Measurements from ENCODE around the gene ACOX3.

The ACOX3 gene

GRCh38 chr4:8372506-8372905 lies 68.0 kb downstream of the ACOX3 start:
- DNase-seq (ENCODE audit: low spot score), result no peak

DNA sequence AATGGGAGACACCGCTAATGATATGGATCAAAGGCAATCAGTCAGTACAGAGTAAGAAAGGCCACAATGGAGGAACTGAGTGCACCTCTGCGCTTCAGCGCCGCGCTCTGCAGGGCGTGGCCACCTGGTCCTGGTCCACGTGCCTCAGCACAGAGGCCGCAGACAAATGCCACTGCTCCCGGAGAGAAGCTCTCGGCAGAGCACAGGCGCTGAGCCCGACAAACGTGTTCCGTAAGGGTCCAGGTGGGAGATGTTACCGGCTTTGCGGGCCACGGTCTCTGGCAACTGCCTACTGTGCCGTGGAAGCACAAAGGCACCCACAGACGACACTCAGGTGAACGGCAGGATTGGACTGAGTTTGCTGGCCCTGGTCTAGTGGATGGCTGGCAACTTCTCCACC lies 68.9 kb downstream of the ACOX3 start:
- no peak for DNase-seq (ENCODE audit: low spot score)

DNA sequence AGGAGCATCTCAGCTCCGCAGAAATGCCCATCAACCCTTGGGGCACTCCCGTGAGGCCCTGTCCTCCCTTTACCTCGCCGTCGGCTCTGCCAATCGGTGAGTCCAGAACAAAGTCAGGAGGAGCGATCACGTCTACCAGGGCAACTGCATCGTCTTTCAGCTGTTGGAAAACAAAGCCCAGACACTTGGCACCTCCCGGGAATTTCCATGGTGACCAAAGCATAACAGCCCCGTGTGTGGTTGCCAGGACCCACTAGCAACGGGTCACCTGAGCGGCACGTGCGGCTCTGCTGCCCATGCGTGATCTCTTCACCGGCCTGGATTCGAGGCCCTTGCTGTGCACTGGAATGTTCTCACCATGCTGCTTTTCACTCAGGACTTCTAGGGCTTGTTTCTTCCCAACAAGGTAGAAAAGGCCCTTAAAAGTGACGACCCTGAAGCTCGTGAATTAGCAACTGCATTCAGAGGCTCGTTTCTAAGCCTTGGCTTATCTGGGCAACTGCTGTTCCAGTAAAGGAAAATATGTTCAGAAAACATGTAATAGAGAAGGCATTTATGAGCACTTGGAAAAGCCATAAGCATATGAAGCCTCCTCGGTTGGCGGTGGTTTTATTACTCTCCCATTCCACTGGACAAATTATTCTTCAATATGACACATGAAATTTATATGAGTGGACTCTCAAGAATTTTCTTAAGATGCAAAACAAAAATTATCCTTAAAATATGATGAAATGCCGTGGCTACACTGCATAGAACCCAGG lies 69.5 kb downstream of the ACOX3 start:
- DNase-seq (ENCODE audit: low spot score), result no peak

- DNase-seq (ENCODE audit: low spot score), result no peak
Observed at GRCh38 chr4:8370106-8370787, 70.3 kb downstream of the ACOX3 start.

DNA sequence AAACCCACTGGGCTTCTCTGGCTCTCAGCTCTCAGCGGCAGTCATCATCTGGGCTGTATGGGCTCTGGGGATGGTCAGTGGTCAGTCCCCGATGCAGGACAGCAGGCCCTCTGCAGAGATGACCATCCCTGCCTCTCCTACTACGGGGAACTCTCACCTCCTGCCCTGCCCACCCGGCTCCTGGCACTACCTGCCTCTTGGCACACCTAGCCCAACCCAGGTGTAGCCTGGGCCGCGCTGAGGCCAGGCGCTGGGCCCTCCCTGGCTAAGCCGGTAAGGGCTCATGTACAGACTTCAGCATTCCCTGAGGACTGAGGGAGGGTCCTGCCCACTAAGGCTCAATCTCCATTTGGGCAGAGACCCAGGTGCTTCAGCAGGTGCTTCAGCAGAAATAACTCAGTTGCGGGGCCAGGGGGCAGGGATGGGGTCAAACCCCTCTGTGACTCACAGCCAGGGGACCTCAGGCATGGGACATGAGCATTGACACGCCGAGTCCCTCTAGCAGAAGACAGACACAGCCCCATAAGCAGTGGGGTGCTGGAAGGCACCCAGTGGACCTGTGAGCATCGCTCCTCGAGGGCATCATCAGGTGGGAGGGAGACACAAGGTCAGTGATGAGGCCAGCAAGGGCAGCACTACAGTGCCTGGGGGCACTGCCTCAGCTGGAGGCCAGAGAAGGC lies 71.0 kb downstream of the ACOX3 start:
- DNase-seq (ENCODE audit: low spot score), result no peak

- no peak for DNase-seq (ENCODE audit: low spot score)
Observed at GRCh38 chr4:8368998-8369397, 71.5 kb downstream of the ACOX3 start.

- DNase-seq (ENCODE audit: low spot score), result no peak
Observed at GRCh38 chr4:8368061-8368481, 72.5 kb downstream of the ACOX3 start.

DNA sequence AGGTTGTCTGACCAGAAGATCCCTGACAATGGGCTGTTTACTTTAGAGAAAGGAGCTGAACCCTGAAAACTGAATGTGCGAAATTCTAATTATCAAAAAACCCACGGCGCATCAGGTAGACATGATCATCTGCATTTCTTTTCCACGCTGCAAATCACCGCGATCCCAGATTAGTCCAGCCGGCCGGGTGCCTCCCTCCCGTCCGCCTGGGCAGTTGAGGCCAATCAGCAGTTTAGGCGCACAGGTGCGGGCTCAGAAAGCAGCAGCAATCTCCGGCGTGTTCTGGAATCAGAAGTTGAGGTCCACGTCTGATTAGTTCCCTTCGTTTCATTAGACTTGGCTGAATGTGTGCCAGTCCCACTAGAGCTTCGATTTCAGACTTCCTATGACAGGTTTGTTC lies 73.9 kb downstream of the ACOX3 start:
- no peak for DNase-seq (ENCODE audit: low spot score)

DNA sequence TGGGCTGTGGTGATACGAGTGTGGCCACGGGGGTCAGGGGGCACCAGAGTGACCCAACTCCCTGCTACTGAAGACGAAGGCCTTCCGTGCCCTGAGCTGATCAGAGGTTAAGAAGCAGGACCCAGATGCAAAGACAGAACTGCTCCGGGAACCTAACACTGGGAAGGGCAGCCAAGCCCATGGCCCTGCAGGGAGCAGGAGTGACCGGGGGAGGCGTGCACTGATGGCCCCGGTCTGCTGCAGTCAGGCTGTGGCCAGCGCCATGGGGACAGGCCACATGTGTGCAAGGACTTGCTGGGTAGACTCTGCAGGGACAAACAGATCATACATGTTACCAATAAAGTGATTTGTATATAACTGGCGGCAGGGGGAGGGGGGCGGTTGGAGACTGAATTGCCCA lies 74.6 kb downstream of the ACOX3 start:
- no peak for DNase-seq (ENCODE audit: low spot score)

DNA sequence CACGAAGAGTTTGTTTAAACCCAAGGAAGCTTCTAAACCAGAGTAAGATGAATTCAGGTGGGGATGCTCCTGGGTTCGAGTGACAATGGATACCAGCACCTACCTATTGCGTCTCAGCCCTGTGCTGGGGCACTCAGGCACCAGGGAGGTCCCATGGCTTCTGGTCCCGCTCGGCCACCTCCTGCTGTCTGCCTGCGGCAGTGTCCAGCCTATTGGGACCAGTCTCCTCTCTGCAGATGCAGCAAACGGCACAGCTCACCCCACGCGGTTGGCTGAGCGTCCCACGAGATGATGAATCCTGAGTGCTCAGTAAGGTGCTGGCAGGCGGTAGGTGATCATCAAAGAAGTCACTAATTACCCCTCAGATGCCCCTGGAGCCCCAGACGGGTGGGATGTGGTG lies 75.2 kb downstream of the ACOX3 start:
- no peak for DNase-seq (ENCODE audit: low spot score)

DNA sequence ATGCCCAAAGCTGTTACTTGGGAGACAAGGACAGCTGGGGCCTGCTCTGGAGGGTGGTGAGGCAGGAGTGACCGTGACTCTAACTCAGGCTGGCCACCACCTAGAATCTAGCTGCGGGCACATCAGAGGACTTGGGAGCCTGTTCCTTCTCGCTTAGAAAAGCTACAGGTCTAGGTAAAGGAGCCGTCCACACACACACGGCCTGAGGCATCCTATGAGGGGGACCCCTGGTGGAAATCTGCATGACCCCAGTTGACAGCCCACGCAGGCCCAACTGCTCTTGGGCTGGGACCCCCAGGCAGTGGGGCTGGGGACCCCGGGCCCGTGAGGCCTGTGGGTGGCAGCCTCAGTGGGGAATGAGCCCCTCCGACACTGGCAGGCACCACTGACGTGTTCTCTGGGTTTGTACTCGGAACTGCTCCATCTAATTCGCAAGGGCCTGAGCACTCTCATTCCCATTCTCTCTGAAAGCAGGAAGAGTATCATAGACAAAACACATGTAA lies 75.6 kb downstream of the ACOX3 start:
- DNase-seq (ENCODE audit: low spot score), result no peak

- no peak for DNase-seq (ENCODE audit: low spot score)
Observed at GRCh38 chr4:8364141-8364540, 76.4 kb downstream of the ACOX3 start.

DNA sequence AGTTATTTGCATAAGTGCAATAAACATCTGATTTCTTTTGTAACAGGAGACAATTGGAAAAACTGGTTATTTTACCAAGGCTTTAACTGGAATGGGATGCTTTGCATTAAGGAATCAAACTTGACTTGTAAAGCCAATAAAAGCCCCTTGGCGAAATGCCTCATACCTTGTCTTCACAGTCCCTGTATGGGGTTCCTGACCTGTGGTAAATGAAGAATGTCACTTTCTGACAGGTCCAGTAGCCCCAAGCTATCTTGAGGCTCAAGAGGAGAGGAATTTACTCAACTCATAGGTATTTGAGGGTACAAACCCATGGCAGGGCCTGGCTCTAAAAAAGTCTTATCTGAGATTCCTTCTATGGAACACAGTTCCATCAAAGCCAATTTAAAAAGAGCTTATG lies 78.0 kb downstream of the ACOX3 start:
- no peak for DNase-seq (ENCODE audit: low spot score)

- DNase-seq (ENCODE audit: low spot score), result no peak
Observed at GRCh38 chr4:8359193-8359592, 81.3 kb downstream of the ACOX3 start.

DNA sequence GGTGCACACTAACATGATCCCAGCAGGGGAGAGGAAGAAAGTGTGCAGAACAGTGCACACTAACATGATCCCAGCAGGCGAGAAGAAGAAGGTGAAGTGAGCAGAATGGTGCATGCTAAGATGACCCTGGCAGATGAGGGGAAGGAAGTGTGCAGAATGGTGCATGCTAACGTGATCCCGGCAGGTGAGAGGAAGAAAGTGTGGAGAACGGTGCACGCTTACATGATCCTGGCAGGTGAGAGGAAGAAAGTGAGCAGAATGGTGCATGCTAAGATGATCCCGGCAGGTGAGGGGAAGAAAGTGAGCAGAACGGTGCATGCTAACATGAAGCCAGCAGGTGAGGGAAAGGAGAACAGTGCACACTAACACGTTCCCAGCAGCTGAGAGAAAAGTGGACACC lies 83.7 kb downstream of the ACOX3 start:
- DNase-seq (ENCODE audit: low spot score), result no peak

- no peak for DNase-seq (ENCODE audit: low spot score)
Observed at GRCh38 chr4:8355864-8356565, 84.5 kb downstream of the ACOX3 start.

- DNase-seq (ENCODE audit: low spot score), result no peak
Observed at GRCh38 chr4:8355306-8355705, 85.2 kb downstream of the ACOX3 start.

DNA sequence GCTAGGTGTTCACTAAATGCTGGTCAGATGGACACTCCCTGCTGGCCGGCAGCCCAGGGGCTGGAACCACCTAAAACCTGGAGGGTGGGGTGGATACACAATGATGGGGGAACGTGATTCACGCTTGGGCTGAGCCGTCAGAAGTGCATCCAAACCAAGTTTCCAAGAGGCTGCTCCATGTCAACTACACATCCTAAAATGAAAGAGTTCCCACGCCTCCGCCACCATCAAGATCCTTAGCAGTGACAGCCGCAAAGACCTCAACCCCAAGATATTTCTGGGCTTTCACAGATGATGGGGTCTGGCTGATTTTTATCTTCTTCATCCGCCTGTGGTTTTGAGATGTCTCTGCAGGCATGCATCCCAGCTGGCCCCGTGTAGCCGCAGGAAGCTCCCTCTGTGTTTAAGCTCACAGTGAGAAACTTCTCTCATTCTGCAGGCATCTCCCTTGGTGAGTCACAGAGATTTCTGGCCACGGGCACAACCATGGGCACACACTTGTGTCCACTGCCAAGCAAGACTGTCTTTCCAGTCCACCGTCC lies 86.5 kb downstream of the ACOX3 start:
- DNase-seq (ENCODE audit: low spot score), result no peak

DNA sequence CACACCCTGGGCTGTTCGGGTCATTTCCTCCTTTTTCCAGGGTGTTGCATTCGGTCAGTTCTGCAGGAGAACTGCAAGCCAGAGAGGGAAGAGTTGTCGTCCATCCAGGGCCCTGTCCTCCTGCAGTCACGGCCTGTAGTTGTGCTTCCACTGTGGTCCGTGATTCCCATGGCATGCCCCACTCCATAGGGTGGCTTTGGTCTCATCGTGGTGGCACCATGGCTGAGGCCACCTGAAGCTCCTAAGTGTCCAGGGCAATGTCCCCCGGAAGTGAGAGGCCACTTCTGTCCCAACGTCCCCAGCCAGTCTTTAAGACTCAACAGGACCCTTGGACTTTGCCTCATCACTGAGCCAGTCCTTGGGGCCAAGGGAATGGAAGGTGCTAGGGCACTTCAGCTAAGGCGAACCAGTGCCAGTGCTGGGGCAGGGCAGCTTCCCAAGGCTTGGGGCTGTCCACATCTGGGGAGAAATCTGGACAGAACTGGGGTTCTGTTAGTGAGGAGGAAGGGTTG lies 87.3 kb downstream of the ACOX3 start:
- DNase-seq (ENCODE audit: low spot score), result no peak

DNA sequence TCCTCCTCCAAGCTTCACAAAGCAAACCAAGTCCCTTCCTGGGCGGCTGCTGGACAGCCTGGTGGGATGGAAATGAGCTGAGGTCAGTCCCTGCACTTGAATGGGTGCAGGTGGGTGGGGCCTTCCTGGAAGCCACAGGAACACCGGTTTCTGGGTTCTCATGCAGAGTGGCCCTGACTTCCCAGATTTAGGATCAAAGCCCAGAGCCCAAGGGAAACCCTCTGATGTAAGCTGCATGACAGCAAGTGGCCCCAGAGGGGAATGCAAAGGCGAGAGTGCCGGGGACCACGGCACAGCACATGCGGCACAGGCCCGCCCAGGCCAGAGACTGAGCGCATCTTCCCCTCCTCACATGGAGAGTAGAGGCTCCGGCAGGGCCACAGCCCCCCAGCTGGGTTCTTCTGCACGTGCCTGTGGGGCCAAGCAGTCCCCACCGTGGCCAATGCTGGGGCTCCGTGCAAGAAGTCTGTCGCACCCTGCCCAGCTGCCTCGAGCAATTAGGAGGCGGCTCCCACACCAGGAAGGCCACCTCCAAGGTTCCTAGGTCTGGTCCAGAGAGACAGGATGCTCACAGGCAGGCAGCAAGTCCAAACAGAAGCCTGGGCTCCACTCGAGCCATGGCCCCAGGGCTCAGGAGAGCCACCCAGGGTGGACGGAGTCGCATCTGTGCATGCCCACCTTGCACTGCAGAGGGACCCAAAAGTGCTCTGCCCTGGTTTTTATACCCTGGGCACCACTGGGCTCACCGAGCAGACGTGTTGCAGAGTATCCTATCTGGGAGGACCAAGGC lies 88.0 kb downstream of the ACOX3 start:
- no peak for DNase-seq (ENCODE audit: low spot score)

DNA sequence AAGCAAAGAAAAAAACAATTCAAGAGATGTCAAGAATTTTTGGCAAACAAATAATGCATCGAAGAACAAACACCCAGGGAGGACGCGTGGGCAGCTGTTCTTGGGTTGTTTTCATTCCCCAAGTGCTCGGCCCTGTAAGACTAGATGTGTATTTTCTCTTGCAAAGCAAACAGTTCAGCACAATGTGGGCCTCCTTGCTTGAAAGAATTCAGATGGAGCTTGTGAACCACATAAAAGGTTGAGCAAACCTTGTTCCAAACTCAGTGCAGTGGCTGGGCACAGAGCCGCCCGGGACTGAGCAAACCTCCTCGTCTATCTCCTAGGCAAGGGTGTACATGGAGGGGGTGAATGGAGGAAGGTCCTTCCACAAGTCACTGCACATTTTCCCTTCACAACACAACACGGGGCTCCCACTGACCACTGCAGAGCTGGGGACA lies 88.6 kb downstream of the ACOX3 start:
- peak; percentile 51 for DNase-seq (ENCODE audit: low spot score)

Data from Ammon's horn (tissue), 1 donor.